Activated CD8-positive, alpha-beta memory T cell treated with anti-CD3 and anti-CD28 coated beads, Interleukin-2, amount 50 U/mL, for 1 hour (primary cell): ENCODE measurements around the gene ROGDI.

ENCODE experiments used
- DNase-seq: peaks from one replicate; pipeline ENCODE4 v3.0.0-alpha.2; 2020; ENCODE audit errors: extremely low read depth

Gene ROGDI

DNA sequence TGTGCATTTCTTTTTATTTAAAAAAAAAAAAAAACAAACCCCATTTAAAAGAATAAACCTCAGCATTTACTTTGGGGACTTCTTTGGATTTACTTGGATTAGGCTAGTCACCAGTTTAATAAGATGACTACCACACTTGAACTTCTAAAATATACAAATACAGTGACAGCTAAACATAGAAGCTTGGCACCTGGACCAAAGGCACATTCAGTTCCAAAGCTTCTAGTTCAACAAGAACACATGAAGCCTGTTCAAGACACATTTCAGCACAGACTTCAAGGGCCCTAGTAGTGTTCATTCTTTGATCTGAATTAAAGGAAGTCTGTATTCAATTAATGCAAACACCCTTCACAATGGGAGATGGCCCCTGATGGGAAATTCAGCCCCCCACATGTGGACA lies 11.6 kb upstream of the ROGDI start:
- no peak for DNase-seq

GRCh38 chr16:4813251-4814003 lies 11.0 kb upstream of the ROGDI start:
- no peak for DNase-seq

- no peak for DNase-seq
Observed at GRCh38 chr16:4811773-4812172, 9.3 kb upstream of the ROGDI start.

DNA sequence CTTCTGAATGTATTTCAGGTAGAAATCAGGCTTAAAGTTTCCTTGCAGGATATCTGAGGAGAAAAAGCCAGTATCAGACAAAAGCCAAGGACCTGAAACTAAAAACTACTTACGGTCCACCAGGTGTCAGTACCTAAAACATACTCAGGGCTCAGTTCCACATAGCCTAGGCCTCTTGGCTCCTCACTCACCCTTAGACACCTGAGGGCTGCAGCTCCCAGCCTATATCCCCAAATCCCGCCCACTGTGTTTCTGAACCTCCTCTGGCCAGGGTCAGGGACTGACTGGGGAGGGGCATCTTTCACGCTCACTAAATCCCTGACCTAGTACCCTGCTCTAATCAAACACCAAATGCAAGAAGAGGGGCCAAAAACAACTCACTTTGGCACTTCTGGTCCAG lies 8.8 kb upstream of the ROGDI start:
- DNase-seq = no peak

DNA sequence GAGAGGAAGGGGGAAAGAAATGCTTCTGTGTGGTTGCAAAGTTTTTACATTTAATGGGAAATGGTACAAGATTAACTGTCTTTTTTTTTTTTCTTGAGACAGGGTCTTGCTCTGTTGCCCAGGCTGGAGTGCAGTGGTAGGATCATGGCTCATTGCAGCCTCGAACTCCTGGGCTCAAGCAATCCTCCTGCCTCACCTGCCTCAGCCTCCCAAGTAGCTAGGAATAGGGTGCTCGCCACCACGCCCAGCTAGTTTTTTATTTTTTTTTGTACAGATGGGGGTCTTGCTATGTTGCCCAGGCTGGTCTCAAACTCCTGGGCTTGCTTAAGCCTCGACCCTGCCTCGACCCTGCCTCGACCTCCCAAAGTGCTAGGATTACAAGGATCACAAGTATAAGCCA lies 3.8 kb upstream of the ROGDI start:
- DNase-seq = no peak

GRCh38 chr16:4805231-4805630 lies 2.8 kb upstream of the ROGDI start:
- no peak for DNase-seq

- DNase-seq = no peak
Observed at GRCh38 chr16:4803898-4804762, 1.7 kb upstream of the ROGDI start.

DNA sequence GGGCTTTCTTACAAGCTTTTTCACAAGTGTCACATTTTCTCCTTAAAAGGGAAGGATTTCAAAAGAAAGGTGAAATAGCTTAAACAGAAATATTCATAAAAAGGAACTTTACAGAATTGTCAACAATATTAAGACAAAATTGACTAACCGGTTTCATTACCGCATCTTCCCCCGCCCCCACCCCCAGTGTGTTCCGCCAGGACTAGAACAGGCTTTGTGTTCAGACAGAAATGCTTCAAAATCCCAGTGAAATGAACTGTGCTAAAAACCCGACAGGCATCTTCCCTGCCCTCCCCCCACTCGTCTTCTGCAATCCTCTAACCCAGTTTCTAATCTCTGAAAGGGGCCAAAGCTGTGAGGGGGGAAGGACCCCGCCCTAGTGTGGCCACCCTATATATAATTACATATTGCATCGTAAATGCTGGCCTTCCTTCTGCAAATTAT lies 990 bp upstream of the ROGDI start:
- DNase-seq = no peak

DNA sequence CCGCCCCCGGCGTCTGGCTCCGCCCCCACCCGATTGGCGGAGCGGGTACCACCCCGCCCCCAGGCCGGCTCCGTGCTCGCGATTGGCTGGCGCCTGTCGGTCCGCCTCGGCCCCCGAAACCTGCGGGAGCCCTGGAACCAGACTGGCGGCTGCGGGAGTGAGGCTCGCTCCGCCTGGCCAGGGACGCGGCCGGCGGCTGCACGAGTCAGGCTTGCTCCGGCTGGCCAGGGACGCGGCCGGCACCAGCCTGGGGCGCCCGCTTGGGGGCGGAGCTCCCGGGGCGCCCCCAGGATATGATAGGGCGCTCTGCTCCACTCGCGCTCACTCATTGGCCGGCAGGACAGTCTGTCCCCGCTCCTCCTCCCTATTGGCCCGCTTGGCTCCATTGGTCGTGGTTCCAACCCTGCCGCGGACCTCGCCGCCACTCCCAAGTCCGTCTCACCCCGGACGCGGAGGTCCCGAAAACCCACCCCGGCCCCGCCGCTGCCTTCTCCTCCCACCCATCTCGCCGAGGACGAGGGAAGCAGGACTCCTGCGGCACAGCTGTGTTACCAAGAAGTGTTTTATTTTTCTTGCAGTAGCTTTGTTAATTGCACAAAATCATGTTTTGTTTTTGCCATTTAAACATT lies 340 bp upstream of the ROGDI start:
- DNase-seq = peak; percentile 53

DNA sequence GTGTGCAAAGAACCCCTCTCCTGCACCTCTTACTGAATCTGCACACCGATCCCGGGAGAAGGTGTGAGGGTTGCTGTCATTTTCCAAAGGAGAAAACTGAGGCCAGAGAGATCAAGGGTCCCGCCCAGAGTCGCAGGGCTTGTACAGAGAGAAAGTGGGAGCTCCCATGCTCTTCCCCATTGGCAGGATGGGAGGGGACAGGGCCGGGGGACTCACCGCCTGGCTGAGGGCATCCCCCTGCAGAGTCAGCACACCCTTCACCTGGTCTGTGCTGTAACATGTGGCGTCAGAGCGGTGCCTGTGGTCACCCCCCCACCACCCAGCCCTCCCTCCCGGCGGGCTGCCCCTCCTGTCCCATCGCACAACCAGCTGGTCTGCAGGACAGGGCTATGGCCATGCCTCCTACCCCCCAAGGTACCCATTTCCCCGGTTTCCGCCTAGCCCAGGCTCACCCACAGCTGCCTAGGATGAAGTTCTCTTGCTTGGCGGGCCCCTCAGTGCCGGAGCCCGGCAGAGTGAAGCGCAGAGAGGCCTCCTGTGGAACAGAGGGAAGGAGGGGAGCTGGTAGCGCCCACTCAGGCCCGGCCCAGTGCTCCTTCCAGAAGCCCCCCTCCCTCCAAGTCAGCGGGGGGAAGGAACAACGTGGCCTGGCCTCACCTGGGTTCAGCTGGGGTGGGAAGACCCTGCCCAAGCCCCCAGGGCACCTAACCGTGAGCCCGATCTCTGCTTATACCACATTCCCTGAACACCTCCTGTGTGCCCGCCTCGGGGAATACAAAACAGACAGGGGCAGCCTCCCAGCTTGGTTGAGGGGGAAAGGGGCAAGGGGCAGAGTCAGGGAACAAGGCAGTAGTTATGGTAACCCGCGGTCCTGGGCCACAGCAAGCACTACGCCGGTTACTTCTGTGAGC lies 1.1 kb downstream of the ROGDI start:
- DNase-seq = no peak

DNA sequence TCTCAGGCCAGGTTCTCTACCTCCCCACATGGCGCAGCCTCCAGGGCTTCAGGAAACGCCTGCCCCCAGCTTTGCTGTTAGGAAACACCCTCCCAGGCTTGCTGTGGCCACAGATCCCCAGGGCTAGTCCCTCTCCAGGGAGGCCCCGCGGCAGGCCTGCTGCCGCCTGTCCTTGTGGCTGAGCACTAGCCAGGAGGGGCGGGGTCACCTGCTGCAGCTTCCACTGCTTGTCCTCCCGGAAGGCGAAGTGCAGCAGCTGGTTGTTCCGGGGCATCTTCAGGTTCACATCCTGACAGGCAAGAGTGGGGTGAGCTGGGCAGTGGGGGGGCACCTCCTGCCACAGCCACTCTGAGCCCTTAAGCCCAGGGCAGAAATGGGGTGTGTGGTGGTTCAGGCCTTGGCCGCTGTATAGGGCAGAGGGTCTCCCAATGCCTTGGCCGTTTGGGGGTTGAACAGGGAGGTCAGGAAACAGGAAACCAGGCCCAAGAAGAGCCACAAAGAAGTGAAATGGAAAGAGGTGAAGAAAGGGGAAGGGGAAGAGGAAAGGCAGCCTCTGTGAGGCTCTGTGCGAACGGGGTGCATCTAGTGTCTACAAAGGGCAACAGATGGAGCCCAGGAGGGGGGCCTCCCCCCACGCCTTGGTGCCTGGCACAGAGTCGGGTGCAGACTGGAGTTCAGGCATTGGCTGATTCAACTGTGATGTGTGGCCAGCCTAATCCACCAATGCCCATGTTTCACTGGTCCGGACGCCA lies 2.0 kb downstream of the ROGDI start:
- DNase-seq = no peak

DNA sequence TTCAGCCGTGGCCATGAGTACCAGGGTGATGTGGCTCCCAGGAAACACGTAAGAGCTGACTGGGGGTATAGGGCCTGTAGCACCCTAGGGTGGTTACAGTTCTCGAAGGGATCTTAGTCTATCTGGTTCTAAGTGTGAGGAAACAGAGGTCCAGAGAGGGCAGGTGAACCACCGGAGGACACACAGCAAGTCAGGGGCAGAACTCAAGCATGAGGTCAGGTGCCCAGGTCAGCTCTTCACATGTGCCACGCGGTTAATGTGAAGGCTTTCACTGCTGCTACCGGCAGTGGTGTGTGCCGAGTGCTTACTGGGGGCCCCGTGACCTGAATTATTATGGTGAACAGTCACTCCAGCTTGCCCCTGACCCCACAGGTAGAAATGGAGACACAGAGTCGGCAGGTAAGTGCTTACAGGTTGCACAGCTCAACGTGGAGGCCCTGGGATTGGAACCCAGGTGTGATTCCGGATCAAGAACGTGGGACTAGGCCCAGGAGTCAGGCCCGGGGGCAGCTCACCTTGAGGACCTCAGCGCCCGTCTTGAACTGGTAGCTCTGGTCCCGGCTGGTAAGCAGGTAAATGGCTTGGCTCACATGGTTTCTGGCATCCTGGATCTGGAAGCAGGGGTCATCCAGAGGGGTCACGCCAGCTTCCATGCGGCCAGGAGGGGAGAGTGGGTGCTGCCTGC lies 3.1 kb downstream of the ROGDI start:
- DNase-seq = no peak

- DNase-seq = no peak
Observed at GRCh38 chr16:4798456-4798855, 4.0 kb downstream of the ROGDI start.

DNA sequence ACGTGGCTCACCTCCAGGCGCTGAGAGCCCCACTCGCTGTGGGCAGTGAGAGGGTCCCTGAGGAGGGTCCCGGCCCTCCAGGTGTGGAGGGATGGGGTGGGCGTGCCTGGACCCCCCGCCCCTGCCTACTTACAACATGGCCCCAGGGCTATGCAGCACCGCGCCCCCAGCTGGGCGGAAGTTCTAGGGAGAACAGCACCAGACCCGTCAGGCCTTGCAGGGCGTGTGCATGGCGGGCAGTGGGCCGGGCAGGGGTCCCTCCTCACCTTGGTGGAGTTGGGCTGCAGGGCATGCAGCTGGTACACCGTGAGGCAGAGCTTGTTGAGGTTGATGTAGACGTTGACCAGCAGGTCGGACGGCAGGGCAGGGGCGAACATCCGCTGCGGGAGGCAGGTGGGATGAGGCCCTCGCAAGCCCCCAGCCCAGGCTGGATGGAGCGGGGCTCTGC lies 4.6 kb downstream of the ROGDI start:
- DNase-seq = no peak

- no peak for DNase-seq
Observed at GRCh38 chr16:4796982-4797804, 5.2 kb downstream of the ROGDI start.

DNA sequence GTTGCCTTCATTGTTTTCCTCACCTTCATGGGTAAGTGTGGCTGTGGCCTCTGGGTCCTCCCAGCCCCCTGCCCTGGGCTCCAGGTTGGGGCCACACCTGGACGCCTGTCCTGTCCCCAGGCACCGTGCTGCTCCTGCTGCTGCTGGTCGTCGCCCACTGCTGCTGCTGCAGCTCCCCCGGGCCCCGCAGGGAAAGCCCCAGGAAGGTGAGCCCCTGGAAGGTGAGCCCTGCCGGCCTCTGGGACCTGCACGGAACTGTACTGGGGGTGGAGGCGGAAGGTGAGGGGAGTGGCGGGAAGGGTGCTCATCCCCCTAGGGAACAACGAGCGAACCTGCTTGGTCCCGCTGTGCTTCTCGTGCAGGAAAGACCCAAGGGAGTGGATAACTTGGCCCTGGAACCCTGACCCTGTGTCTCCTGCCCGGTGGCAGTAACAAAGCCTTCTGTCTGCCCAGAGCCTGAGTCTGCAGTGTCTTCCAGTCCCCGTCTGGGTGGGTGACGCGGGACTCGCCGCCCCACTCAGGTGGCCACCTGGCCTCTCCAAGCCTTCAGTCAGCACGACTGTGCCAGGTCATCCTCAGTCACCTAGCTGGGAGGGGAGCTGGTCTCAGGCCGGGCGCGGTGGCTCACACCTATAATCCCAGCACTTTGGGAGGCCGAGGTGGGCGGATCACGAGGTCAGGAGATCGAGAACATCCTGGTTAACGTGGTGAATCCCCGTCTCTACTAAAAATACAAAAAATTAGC lies 6.4 kb downstream of the ROGDI start:
- no peak for DNase-seq

- DNase-seq = no peak
Observed at GRCh38 chr16:4795181-4795827, 7.1 kb downstream of the ROGDI start, which contains the start of gene SMIM22. Gene SMIM22, plus strand, starts transcription at chr16:4795369. Its CDS starts 366 bp downstream, at chr16:4795735.

DNA sequence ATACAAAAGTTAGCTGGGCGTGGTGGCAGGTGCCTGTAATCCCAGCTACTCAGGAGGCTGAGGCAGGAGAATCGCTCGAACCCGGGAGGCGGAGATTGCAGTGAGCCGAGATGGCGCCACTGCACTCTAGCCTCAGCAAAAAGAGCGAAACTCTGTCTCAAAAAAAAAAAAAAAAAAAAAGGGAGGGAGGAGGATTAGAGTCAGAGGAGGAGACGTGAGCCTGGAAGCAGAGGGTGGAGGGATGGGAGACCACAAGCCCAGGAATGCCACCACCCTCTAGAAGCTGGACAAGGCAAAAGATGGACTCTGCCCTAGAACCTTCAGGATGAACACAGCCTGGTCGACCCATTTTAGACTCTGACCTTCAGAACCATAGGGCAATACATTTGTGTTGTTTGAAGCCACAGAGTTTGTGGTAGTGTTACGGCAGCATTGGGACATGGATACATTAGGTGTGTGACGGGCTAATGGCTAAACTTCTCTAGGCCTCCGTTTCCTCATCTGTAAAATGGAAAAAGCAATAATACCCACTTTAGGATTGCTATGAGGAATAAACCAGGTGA lies 9.4 kb downstream of the ROGDI start:
- DNase-seq = no peak
